Measurements from ENCODE around the gene IMPDH1. TPM values are rescaled to one million over a fixed set of nuclear protein-coding genes. Genes with fewer than 3 reads are reported as not detected.

IMPDH1 gene
- total RNA-seq, 4 donors from 2014 or later = 11.9 to 53.3 (median 32.8) TPM

GRCh38 chr7:128358233-128358632 lies 51.5 kb downstream of the IMPDH1 start:
- Histone ChIP-seq H3K36me3 (no peaks in the 10 kb centered on the region), H3K4me3 (no peak overlapping the region), H3K9me3 (no peaks in the 10 kb centered on the region), H3K27me3 (peaks cover 0 to 8% of the 10 kb centered on the region in 2 donors), H3K27ac (no peak overlapping the region), H3K4me1 (peaks cover 0 to 4% of the 10 kb centered on the region in 2 donors)
- intact Hi-C loops (cut with DNase I; ENCODE audit: low total_unique reads) = no loop called here
- DNase-seq = no peak
- TF ChIP-seq, protein P1, sequence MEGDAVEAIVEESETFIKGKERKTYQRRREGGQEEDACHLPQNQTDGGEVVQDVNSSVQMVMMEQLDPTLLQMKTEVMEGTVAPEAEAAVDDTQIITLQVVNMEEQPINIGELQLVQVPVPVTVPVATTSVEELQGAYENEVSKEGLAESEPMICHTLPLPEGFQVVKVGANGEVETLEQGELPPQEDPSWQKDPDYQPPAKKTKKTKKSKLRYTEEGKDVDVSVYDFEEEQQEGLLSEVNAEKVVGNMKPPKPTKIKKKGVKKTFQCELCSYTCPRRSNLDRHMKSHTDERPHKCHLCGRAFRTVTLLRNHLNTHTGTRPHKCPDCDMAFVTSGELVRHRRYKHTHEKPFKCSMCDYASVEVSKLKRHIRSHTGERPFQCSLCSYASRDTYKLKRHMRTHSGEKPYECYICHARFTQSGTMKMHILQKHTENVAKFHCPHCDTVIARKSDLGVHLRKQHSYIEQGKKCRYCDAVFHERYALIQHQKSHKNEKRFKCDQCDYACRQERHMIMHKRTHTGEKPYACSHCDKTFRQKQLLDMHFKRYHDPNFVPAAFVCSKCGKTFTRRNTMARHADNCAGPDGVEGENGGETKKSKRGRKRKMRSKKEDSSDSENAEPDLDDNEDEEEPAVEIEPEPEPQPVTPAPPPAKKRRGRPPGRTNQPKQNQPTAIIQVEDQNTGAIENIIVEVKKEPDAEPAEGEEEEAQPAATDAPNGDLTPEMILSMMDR (IDR thresholded peaks at IDR 0.05) = no peak
- TF ChIP-seq POLR2A (IDR thresholded peaks at IDR 0.05) = no peak

DNA sequence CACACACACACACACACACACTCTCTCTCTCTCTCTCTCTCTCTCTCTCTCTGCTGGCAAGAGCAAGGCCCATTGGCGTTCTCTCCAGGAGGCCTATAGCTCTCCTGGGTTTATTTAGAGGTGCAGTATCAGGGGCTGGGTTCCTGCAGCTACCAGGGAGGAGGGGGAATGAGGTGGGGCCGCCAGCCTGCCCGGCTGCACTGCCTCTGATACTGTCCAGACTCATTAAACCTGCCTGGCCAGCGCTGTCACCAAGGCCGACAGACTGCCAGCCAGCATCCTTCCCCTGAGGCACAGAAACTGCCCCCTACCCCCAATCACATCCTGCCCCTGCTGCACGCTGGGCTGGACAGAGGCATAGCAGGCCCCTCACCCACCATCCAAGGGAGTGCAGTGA lies 52.6 kb downstream of the IMPDH1 start:
- Histone ChIP-seq H3K4me3 (no peak overlapping the region), H3K27ac (no peak overlapping the region), H3K9me3 (no peaks in the 10 kb centered on the region), H3K4me1 (peaks cover 0 to 4% of the 10 kb centered on the region in 2 donors), H3K36me3 (no peaks in the 10 kb centered on the region), H3K27me3 (peaks cover 2 to 8% of the 10 kb centered on the region in 2 donors)
- no peak for DNase-seq
- intact Hi-C loops (cut with DNase I; ENCODE audit: low total_unique reads) = no loop called here
- TF ChIP-seq, protein P1 (IDR thresholded peaks at IDR 0.05) = no peak
- no peak for TF ChIP-seq POLR2A (IDR thresholded peaks at IDR 0.05)

- peaks cover 0 to 7% of the 10 kb centered on the region in 2 donors for H3K4me1 ChIP-seq
Measured at GRCh38 chr7:128356546-128357216, 53.1 kb downstream of the IMPDH1 start.

DNA sequence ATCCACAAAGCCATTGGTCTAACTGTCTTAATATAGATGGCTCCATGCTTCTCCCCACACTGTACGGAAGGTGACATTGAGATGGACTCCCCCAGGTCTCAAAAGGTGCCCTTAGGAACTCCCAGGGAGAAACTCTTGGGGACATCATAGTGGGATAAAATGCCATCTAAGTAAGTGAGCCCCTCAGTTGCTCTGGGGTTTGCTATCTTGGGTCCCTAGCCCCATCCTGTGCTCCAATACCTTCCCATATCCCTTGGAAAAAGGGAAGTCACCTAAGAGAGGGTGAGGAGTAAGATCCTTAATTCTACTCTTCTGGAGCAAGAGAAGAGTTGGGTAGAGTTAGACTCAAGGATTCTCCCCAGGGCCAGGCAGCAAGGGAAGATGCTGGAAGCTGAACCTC lies 56.2 kb downstream of the IMPDH1 start:
- Histone ChIP-seq H3K4me1 (peaks cover 0 to 7% of the 10 kb centered on the region in 2 donors), H3K27me3 (peaks cover 3 to 8% of the 10 kb centered on the region in 2 donors), H3K9me3 (no peaks in the 10 kb centered on the region), H3K36me3 (no peaks in the 10 kb centered on the region), H3K4me3 (no peak overlapping the region), H3K27ac (no peak overlapping the region)
- intact Hi-C loops (cut with DNase I; ENCODE audit: low total_unique reads) = no loop called here
- TF ChIP-seq, protein P1 (IDR thresholded peaks at IDR 0.05) = no peak
- TF ChIP-seq POLR2A (IDR thresholded peaks at IDR 0.05) = no peak
- DNase-seq = no peak

More at GRCh38 chr7:128356546-128357216, 53.1 kb downstream of the IMPDH1 start:
- Histone ChIP-seq H3K27me3 (peaks cover 3 to 8% of the 10 kb centered on the region in 2 donors), H3K27ac (no peak overlapping the region), H3K9me3 (no peaks in the 10 kb centered on the region), H3K4me3 (no peak overlapping the region), H3K36me3 (no peaks in the 10 kb centered on the region)
- no peak for DNase-seq
- TF ChIP-seq, protein P1 (IDR thresholded peaks at IDR 0.05) = no peak
- TF ChIP-seq POLR2A (IDR thresholded peaks at IDR 0.05) = no peak
- intact Hi-C loops (cut with DNase I; ENCODE audit: low total_unique reads) = no loop called here

DNA sequence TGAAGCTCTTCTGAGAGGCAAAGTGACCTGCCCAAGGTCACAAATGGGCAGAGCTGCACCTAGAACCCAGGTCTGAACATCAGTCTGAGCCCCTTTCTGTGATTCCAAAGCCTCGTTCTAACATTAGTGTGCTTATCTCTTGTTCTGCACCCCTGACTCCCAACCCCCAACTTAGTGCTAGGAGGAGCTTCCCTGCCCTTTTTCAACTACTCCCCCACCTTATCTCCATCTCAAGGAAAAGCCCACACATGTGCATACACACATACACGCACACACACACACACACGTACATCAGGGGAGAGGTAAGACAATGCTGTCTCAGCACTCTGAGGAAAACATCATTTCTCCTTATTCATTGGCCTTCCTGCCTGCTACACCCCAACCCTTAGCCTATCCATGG lies 56.6 kb downstream of the IMPDH1 start:
- H3K36me3 ChIP-seq = no peaks in the 10 kb centered on the region
- H3K4me3 ChIP-seq = no peak overlapping the region
- peaks cover 0 to 7% of the 10 kb centered on the region in 2 donors for H3K4me1 ChIP-seq
- TF ChIP-seq, protein P1 (IDR thresholded peaks at IDR 0.05) = no peak
- no peak for TF ChIP-seq POLR2A (IDR thresholded peaks at IDR 0.05)
- H3K27ac ChIP-seq = no peak overlapping the region
- H3K9me3 ChIP-seq = no peaks in the 10 kb centered on the region
- intact Hi-C loops (cut with DNase I; ENCODE audit: low total_unique reads) = no loop called here
- peaks cover 3 to 8% of the 10 kb centered on the region in 2 donors for H3K27me3 ChIP-seq
- DNase-seq = no peak
